K562 (cell line): Measurements from ENCODE around the gene KRT14. TPM values are rescaled to one million over a fixed set of nuclear protein-coding genes. Genes with fewer than 3 reads are reported as not detected.
"Not testable (repeated sequence)": the region's sequence is repeated elsewhere in the genome, so short reads cannot be mapped to it uniquely, and the experiment has no call there.

Source experiments
- ATAC-seq: fragments of 200-7000 bp; cut with Tn5 transposase; 3 replicates; pipeline ENCODE4 v1.9.1; 2020; ENCODE audit warnings: moderate library complexity
- BruUV-seq: library from RNA; stranded (reverse); fragments of 400-500 nt; replicated peaks from 2 replicates; lab custom pipeline; 2021; lab: Mats Ljungman, UMichigan
- CTCF ChIA-PET: fragments of 300-600 bp; formaldehyde crosslinking; extraction: SDS; loops from one replicate; lab custom pipeline; 2021; ENCODE audit warnings: low intra/inter-chr PET ratio; lab: Yijun Ruan, JAX
- POLR2A ChIA-PET: fragments of 300-600, 350-650 bp; sonication (Branson Sonifier 250); formaldehyde crosslinking; extraction: SDS; loops from one replicate; lab custom pipeline; 2021; ENCODE audit warnings: antibody characterized with exemption, inconsistent platforms; lab: Yijun Ruan, JAX
- DNase-seq, 4 experiments: peaks; one replicate each; pipeline versions ENCODE4 v3.0.0 to v3.0.0-alpha.2; 2011 to 2018; ENCODE audit warnings: low spot score in 3 of 4, mixed read lengths in 3 of 4; ENCODE audit errors: extremely low read depth in 1 of 4
- FAIRE-seq: peaks from 2 replicates; lab custom pipeline; 2011; peaks lifted over from hg19 to GRCh38; lab: Jason Lieb, UNC
- H2AFZ ChIP-seq: 2 replicates; pipeline ENCODE4 v1.6.0; 2011; ENCODE audit warnings: low read depth, low read length, control low read depth, inconsistent platforms
- H3K27ac ChIP-seq: fragments of 200-600 bp; 3 replicates; pipeline ENCODE4 v1.8.0; 2011; ENCODE audit warnings: low read depth, mild to moderate bottlenecking, control low read depth, inconsistent platforms, low read length, moderate library complexity, mixed read lengths; ENCODE audit errors: extremely low read depth
- H3K27me3 ChIP-seq, 2 experiments: fragments of 300-600 bp in 1 of 2; 2 replicates in 1 of 2; 3 replicates in 1 of 2; pipeline versions ENCODE4 v1.6.0 to v1.8.0; 2011; ENCODE audit warnings: inconsistent platforms in 2 of 2, low read length in 2 of 2, mild to moderate bottlenecking in 1 of 2, mixed read lengths in 1 of 2, moderate library complexity in 1 of 2; ENCODE audit not compliant: control insufficient read depth in 2 of 2, insufficient read depth in 2 of 2
- H3K36me3 ChIP-seq: fragments of 300-600 bp; 3 replicates; pipeline ENCODE4 v1.8.0; 2011; ENCODE audit warnings: mild to moderate bottlenecking, low read length, inconsistent platforms; ENCODE audit not compliant: control insufficient read depth, insufficient read depth
- H3K4me1 ChIP-seq, 2 experiments: fragments of 200-600 bp in 1 of 2; replicated peaks in 1 of 2; 2 replicates in 1 of 2; 3 replicates in 1 of 2; pipeline versions ENCODE4 v1.5.1 to v1.8.0; 2011; ENCODE audit warnings: inconsistent platforms in 2 of 2, low read length in 2 of 2, mild to moderate bottlenecking in 1 of 2, mixed read lengths in 1 of 2, moderate library complexity in 1 of 2; ENCODE audit not compliant: control insufficient read depth in 2 of 2, insufficient read depth in 2 of 2
- H3K4me2 ChIP-seq: 2 replicates; pipeline ENCODE4 v1.6.1; 2011; ENCODE audit warnings: low read length, control low read depth, inconsistent platforms, mixed read lengths; ENCODE audit not compliant: insufficient read depth
- H3K4me3 ChIP-seq: fragments of 200-600 bp; sonication (generic), shearing (Covaris generic); 2 replicates; pipeline ENCODE4 v1.5.1; 2016; ENCODE audit warnings: control low read depth, inconsistent platforms
- H3K79me2 ChIP-seq: fragments of 200-600 bp; 3 replicates; pipeline ENCODE4 v1.8.0; 2011; ENCODE audit warnings: low read length, inconsistent platforms; ENCODE audit not compliant: control insufficient read depth, insufficient read depth
- H3K9ac ChIP-seq, 2 experiments: 2 replicates each; pipeline versions ENCODE4 v1.6.0 to v1.6.1; 2011; ENCODE audit warnings: low read depth in 2 of 2, low read length in 2 of 2, control low read depth in 1 of 2, inconsistent platforms in 1 of 2, mild to moderate bottlenecking in 1 of 2, mixed read lengths in 1 of 2; ENCODE audit not compliant: insufficient read depth in 1 of 2
- H3K9me1 ChIP-seq: one replicate; pipeline ENCODE4 v1.6.0; 2011; ENCODE audit warnings: inconsistent platforms, mild to moderate bottlenecking, low read length, moderate library complexity; ENCODE audit not compliant: control insufficient read depth, insufficient read depth
- H3K9me3 ChIP-seq: replicated peaks from 2 replicates; pipeline ENCODE4 v1.5.1; 2011; ENCODE audit warnings: low read depth, low read length, inconsistent platforms; ENCODE audit not compliant: control insufficient read depth, insufficient read depth
- H4K20me1 ChIP-seq: replicated peaks from 2 replicates; pipeline ENCODE4 v1.6.1; 2011; ENCODE audit warnings: low read length, inconsistent platforms, mixed read lengths; ENCODE audit not compliant: control insufficient read depth, insufficient read depth
- ADNP ChIP-seq: fragments of 200-800 bp; sonication (Bioruptor generic); IDR thresholded peaks from 2 replicates; pipeline ENCODE4 v1.6.1; 2016; ENCODE audit warnings: missing genetic modification characterization, missing compliant biosample characterization
- CHD4 ChIP-seq: fragments of 200-600 bp; sonication (generic); IDR thresholded peaks from 3 replicates; pipeline ENCODE4 v1.6.1; 2012; ENCODE audit warnings: low read depth, mild to moderate bottlenecking, mixed read lengths, low read length, inconsistent platforms; ENCODE audit not compliant: insufficient read depth, insufficient replicate concordance, poor library complexity, severe bottlenecking
- FOS ChIP-seq: IDR thresholded peaks from 3 replicates; pipeline ENCODE4 v1.6.1; 2011; ENCODE audit not compliant: insufficient read length; ENCODE audit errors: extremely low read depth
- HES1 ChIP-seq: fragments of 450-650 bp; IDR thresholded peaks from 2 replicates; pipeline ENCODE4 v1.6.1; 2016; ENCODE audit warnings: low read depth, mild to moderate bottlenecking, moderate library complexity
- MTA3 ChIP-seq: fragments of 450-650 bp; formaldehyde crosslinking; IDR thresholded peaks from 2 replicates; pipeline ENCODE4 v1.6.1; 2017; ENCODE audit warnings: mild to moderate bottlenecking, borderline replicate concordance
- NFIX ChIP-seq: fragments of 250-450 bp; sonication (Bioruptor Pico); IDR thresholded peaks from 2 replicates; pipeline ENCODE4 v1.4.0; 2020; ENCODE audit warnings: low read depth, mild to moderate bottlenecking, moderate library complexity
- ZNF318 ChIP-seq, 2 experiments: fragments of 450-650 bp; IDR thresholded peaks; 2 replicates each; pipeline ENCODE4 v1.6.1; 2016; ENCODE audit warnings: mild to moderate bottlenecking in 2 of 2, borderline replicate concordance in 1 of 2, low read depth in 1 of 2, moderate library complexity in 1 of 2
- WGBS: fragments of 100-300 bp; shearing (Covaris generic); methylation state at CpG from one replicate; pipeline ENCODE4 v1.1.6; 2016; ENCODE audit warnings: low coverage, mixed read lengths; ENCODE audit not compliant: insufficient coverage; ENCODE audit errors: missing lambda C conversion rate; 5-methylcytosine and 5-hydroxymethylcytosine counted together
- in situ Hi-C: fragments of 300-500 bp; cut with MboI; formaldehyde crosslinking; loops from 4 replicates; pipeline ENCODE4 v1.15.0; 2018; ENCODE audit warnings: inconsistent platforms, mixed read lengths
- intact Hi-C: fragments of 100-400 bp; cut with micrococcal nuclease; formaldehyde crosslinking; loops from 2 replicates; pipeline ENCODE4 v1.14.2; 2022
- polyA plus RNA-seq, 8 experiments: library from polyadenylated mRNA; depleted of rRNA in 4 of 8; stranded (reverse) in 5 of 8; unstranded in 3 of 8; fragments of >200 nt; fragmentation: Nextera tagmentation in 2 of 8; fragmentation: Illumina TruSeq in 1 of 8; extraction: Ambion mirVana in 2 of 8; extraction: Trizol in 1 of 8; gene quantifications; 2 replicates each; pipeline versions ENCODE4 v1.2.1 to v1.2.3, GENCODE V29; 2011 to 2014; ENCODE audit warnings: inconsistent platforms in 1 of 8, missing spikeins in 1 of 8
- total RNA-seq, 7 experiments: library from RNA; depleted of rRNA in 6 of 7; stranded (reverse); fragments of >200 nt in 6 of 7; fragmentation: Illumina TruSeq in 2 of 7; extraction: Trizol in 2 of 7; gene quantifications; 2 replicates each; pipeline versions ENCODE4 v1.2.1 to v1.2.3, GENCODE V29; 2011 to 2021; ENCODE audit warnings: low replicate concordance in 1 of 7

The KRT14 gene
- total and polyA plus RNA-seq, 9 of the 15 experiments (the other 6 are each of a cell fraction or from before 2014, with no cell fraction given), result 0.22 TPM; not detected in 8

- no peak for TF ChIP-seq ZNF318 (IDR thresholded peaks at IDR 0.05; ENCODE audit: borderline replicate concordance in 1 of 2, low read depth in 1 of 2)
- no peak for TF ChIP-seq ADNP (tag)
- no peak for TF ChIP-seq MTA3
- TF ChIP-seq CHD4, result no peak
- TF ChIP-seq FOS, result no peak
- TF ChIP-seq HES1, result no peak
- TF ChIP-seq NFIX (CRISPR knock-in tag), result no peak
Observed at GRCh38 chr17:41621916-41622315, 35.2 kb upstream of the KRT14 start (continued).

- under 1% methylated on average over 11 of the region's 11 CpGs for WGBS
- BruUV-seq, H3K9me1 ChIP-seq, DNase-seq, in situ Hi-C loops, H3K9me3 ChIP-seq, FAIRE-seq, intact Hi-C loops, CTCF ChIA-PET, H3K9ac ChIP-seq, H3K27ac ChIP-seq, H3K4me2 ChIP-seq, H3K4me3 ChIP-seq, H3K79me2 ChIP-seq, H2AFZ ChIP-seq, ATAC-seq, H3K36me3 ChIP-seq, H4K20me1 ChIP-seq: not testable (repeated sequence)
- H3K27me3 ChIP-seq, result peaks cover 2 to 34% of the 10 kb centered on the region in 2 experiments; a peak in 2 of 5 replicates
- POLR2A ChIA-PET, result interaction anchor here (0.6 kb wide), 1 partner anchor 402 kb away, joined by 3 read pairs; no protein-coding TSS in a partner anchor
- H3K4me1 ChIP-seq, result peaks cover 0 to 14% of the 10 kb centered on the region in 2 experiments; a peak in 2 of 5 replicates
Observed at GRCh38 chr17:41621435-41621817, 34.7 kb upstream of the KRT14 start.
